ENCODE results near the gene EAPP.
A peak's percentile ranks its signal among the peaks of the same experiment; 100 is the strongest.
"Not testable (repeated sequence)": the region's sequence is repeated elsewhere in the genome, so short reads cannot be mapped to it uniquely, and the experiment has no call there.

The EAPP gene

GRCh38 chr14:34537677-34538009 lies 1.9 kb downstream of the EAPP start:
- no peak for DNase-seq

- no peak for DNase-seq
These were observed 2.4 kb downstream of the EAPP start for GRCh38 chr14:34536951-34537676.

GRCh38 chr14:34527591-34527990 lies 11.9 kb downstream of the EAPP start:
- DNase-seq: no peak

GRCh38 chr14:34524216-34524615 lies 15.3 kb downstream of the EAPP start:
- DNase-seq: not testable (repeated sequence)

GRCh38 chr14:34522496-34522895 lies 17.0 kb downstream of the EAPP start:
- no peak for DNase-seq

GRCh38 chr14:34521071-34521470 lies 18.4 kb downstream of the EAPP start:
- DNase-seq: not testable (repeated sequence)

- DNase-seq: not testable (repeated sequence)
These were observed 19.1 kb downstream of the EAPP start for GRCh38 chr14:34520304-34520970.

GRCh38 chr14:34507884-34508283 lies 31.6 kb downstream of the EAPP start:
- DNase-seq: no peak

- no peak for DNase-seq
These were observed 32.0 kb downstream of the EAPP start for GRCh38 chr14:34507459-34507858.

- DNase-seq: not testable (repeated sequence)
These were observed 34.4 kb downstream of the EAPP start for GRCh38 chr14:34505124-34505491.

- not testable (repeated sequence) for DNase-seq
These were observed 35.5 kb downstream of the EAPP start for GRCh38 chr14:34504027-34504426.

GRCh38 chr14:34502545-34503225 lies 36.8 kb downstream of the EAPP start:
- DNase-seq: no peak

GRCh38 chr14:34502001-34502400 lies 37.5 kb downstream of the EAPP start:
- DNase-seq: no peak

- DNase-seq: no peak
These were observed 38.4 kb downstream of the EAPP start for GRCh38 chr14:34501004-34501580.

- peak; percentile 47 for DNase-seq
These were observed 40.7 kb downstream of the EAPP start for GRCh38 chr14:34498684-34499412.

GRCh38 chr14:34496679-34497513 lies 42.6 kb downstream of the EAPP start:
- DNase-seq: no peak

GRCh38 chr14:34496007-34496678 lies 43.4 kb downstream of the EAPP start:
- no peak for DNase-seq

- DNase-seq: no peak
These were observed 50.2 kb downstream of the EAPP start for GRCh38 chr14:34489324-34489723.

GRCh38 chr14:34488528-34488927 lies 51.0 kb downstream of the EAPP start:
- DNase-seq: no peak

- no peak for DNase-seq
These were observed 54.8 kb downstream of the EAPP start for GRCh38 chr14:34484726-34485125.

GRCh38 chr14:34482463-34482862 lies 57.0 kb downstream of the EAPP start:
- no peak for DNase-seq

GRCh38 chr14:34479694-34480093 lies 59.8 kb downstream of the EAPP start:
- no peak for DNase-seq

Data from hematopoietic multipotent progenitor cell treated with erythropoietin and hydrocortisone succinate and interleukin-3 and kit ligand, for 8 days (in vitro differentiated cells).